ENCODE measurements around the gene GLIPR2. TPM values are rescaled to one million over a fixed set of nuclear protein-coding genes. Genes with fewer than 3 reads are reported as not detected.

Gene GLIPR2
- total RNA-seq, 1 experiment from 2014 or later: 0.75 TPM

DNA sequence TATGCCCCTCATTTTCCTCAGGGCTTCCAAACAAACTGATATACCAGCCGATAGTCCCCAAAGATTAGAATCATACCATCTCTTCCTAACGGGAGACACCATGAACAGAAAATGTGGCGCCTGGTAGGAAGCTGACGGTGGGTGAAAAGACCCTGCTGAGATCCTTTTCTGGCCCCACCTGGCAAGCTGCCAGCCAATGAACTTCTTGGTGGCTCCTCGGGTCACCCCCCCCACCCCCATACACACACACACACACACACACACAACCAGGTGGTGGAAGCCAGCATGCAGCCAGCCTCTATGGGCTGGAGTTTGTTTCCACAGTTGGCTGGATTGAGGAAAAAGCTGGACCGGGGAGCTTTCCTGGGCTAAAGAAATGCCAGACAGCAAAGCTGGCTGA, 27.8 kb downstream of the GLIPR2 start:
- Histone ChIP-seq H3K27ac (ENCODE audit: low read length) (no peak overlapping the region), H3K36me3 (ENCODE audit: insufficient read depth, low read length) (no peaks in the 10 kb centered on the region), H2AFZ (ENCODE audit: low read length) (no peak overlapping the region), H3K9me3 (ENCODE audit: low read length) (no peaks in the 10 kb centered on the region), H3K4me1 (ENCODE audit: low read length) (peaks cover 7% of the 10 kb centered on the region), H4K20me1 (ENCODE audit: insufficient read depth, low read depth, low read length) (no peaks in the 10 kb centered on the region), H3K9me2 (replicated peaks; ENCODE audit: insufficient read depth, low read length) (no peaks in the 10 kb centered on the region), H3K9ac (ENCODE audit: low read length) (no peak overlapping the region), H3K4me2 (ENCODE audit: low read depth, low read length, poor library complexity, severe bottlenecking) (no peak overlapping the region), H3K4me3 (ENCODE audit: low read length) (no peak overlapping the region), H3K27me3 (ENCODE audit: low read length) (no peaks in the 10 kb centered on the region), H3K79me2 (ENCODE audit: low read length) (no peaks in the 10 kb centered on the region)
- DNase-seq: no peak

DNA sequence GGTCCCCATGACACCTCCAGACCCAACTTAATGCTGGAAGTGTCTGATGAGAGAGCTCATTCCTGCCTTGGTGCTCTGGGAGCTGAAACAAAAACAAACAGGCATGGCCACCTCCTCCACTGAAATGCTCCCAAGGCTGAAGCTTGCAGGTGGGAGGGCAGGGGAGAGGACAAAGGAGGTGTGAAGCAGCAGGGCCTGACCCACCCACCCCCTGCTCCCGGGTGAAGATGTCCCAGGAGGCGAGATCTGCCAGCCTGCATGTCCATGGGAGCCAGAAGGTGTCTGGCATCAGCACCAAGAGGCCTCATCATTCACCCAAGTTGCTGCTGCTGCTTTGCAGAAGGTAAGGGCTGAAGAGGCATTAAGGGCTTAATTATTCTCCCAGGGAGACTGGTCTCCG, 28.5 kb downstream of the GLIPR2 start:
- H3K36me3 ChIP-seq (ENCODE audit: insufficient read depth, low read length): no peaks in the 10 kb centered on the region
- no peak overlapping the region for H3K27ac ChIP-seq (ENCODE audit: low read length)
- H3K4me2 ChIP-seq (ENCODE audit: low read depth, low read length, poor library complexity, severe bottlenecking): no peak overlapping the region
- no peak overlapping the region for H3K9ac ChIP-seq (ENCODE audit: low read length)
- DNase-seq: peak; percentile 40
- H3K4me3 ChIP-seq (ENCODE audit: low read length): no peak overlapping the region
- no peaks in the 10 kb centered on the region for H3K79me2 ChIP-seq (ENCODE audit: low read length)
- H3K9me3 ChIP-seq (ENCODE audit: low read length): no peaks in the 10 kb centered on the region
- no peaks in the 10 kb centered on the region for H3K27me3 ChIP-seq (ENCODE audit: low read length)
- H3K4me1 ChIP-seq (ENCODE audit: low read length): peaks cover 7% of the 10 kb centered on the region
- H3K9me2 ChIP-seq (replicated peaks; ENCODE audit: insufficient read depth, low read length): no peaks in the 10 kb centered on the region
- H4K20me1 ChIP-seq (ENCODE audit: insufficient read depth, low read depth, low read length): no peaks in the 10 kb centered on the region
- H2AFZ ChIP-seq (ENCODE audit: low read length): no peak overlapping the region

DNA sequence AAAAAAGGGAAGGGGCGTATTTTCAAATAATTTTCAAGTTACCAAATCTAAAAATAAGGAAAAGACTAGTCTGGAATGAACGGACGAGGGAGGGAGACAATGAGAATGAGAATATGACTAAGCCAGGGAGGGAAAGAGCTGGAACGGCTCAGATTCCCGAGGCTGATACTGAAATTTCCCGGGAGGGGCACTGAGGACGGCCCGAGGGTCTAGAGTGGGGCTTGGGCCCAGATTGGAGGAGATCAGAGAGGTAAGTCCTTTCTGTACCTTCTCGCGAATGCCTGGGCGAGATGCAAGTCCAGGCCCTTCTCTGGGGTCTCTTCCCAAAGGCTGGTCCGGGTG, 29.3 kb downstream of the GLIPR2 start:
- H4K20me1 ChIP-seq (ENCODE audit: insufficient read depth, low read depth, low read length): no peaks in the 10 kb centered on the region
- peaks cover 7% of the 10 kb centered on the region for H3K4me1 ChIP-seq (ENCODE audit: low read length)
- no peaks in the 10 kb centered on the region for H3K36me3 ChIP-seq (ENCODE audit: insufficient read depth, low read length)
- H2AFZ ChIP-seq (ENCODE audit: low read length): no peak overlapping the region
- DNase-seq: peak; percentile 35
- no peaks in the 10 kb centered on the region for H3K79me2 ChIP-seq (ENCODE audit: low read length)
- no peaks in the 10 kb centered on the region for H3K9me3 ChIP-seq (ENCODE audit: low read length)
- no peaks in the 10 kb centered on the region for H3K27me3 ChIP-seq (ENCODE audit: low read length)
- H3K9ac ChIP-seq (ENCODE audit: low read length): no peak overlapping the region
- H3K27ac ChIP-seq (ENCODE audit: low read length): no peak overlapping the region
- no peak overlapping the region for H3K4me2 ChIP-seq (ENCODE audit: low read depth, low read length, poor library complexity, severe bottlenecking)
- H3K9me2 ChIP-seq (replicated peaks; ENCODE audit: insufficient read depth, low read length): no peaks in the 10 kb centered on the region
- H3K4me3 ChIP-seq (ENCODE audit: low read length): no peak overlapping the region

DNA sequence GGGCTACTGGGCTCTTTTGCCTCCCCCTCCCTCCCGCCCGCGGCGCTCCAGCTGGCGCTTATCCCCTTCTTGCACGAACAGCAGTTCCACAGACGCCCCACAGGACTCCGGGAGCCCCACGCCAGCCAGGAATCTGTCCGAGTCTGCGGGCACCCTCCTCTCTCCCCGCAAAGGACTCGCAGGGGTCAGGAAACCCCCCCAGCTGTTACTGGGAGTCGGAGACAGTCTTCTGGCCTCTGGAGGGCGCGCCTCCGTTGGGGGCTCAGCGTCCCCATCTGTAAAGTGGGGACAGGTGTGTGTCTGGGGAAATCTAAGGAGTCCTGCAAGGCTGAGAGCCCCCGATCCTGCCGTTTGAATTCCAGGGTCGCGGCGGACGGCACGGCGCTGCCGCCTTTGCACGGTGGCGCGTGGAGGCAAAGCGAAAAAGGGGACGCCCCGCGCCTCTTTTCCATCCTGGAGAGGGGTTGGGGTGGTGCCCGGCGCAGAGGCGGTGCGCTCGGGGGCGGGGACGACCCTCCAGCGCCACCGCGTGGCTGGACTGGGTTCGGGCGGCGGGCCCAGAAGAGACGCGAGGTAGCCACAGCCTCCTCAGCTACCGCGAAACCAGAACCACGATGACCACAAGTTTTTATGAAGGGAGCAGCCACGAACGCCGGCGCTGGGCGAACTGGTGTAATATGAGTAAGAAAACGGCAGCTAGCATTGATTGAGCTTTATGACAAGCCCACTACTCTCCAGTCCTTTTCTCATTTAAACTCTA, 29.8 kb downstream of the GLIPR2 start:
- H3K27ac ChIP-seq (ENCODE audit: low read length): no peak overlapping the region
- no peak overlapping the region for H3K4me3 ChIP-seq (ENCODE audit: low read length)
- H2AFZ ChIP-seq (ENCODE audit: low read length): peak overlapping the region; percentile 75; the same call in 1 of the 2 replicates
- peak overlapping the region; percentile 42 for H3K4me2 ChIP-seq (ENCODE audit: low read depth, low read length, poor library complexity, severe bottlenecking)
- no peak overlapping the region for H3K9ac ChIP-seq (ENCODE audit: low read length)
- H3K36me3 ChIP-seq (ENCODE audit: insufficient read depth, low read length): no peaks in the 10 kb centered on the region
- H3K27me3 ChIP-seq (ENCODE audit: low read length): no peaks in the 10 kb centered on the region
- H3K79me2 ChIP-seq (ENCODE audit: low read length): no peaks in the 10 kb centered on the region
- H3K9me3 ChIP-seq (ENCODE audit: low read length): no peaks in the 10 kb centered on the region
- peak; percentile 86 for DNase-seq
- no peaks in the 10 kb centered on the region for H3K9me2 ChIP-seq (replicated peaks; ENCODE audit: insufficient read depth, low read length)
- peaks cover 7% of the 10 kb centered on the region for H3K4me1 ChIP-seq (ENCODE audit: low read length)
- no peaks in the 10 kb centered on the region for H4K20me1 ChIP-seq (ENCODE audit: insufficient read depth, low read depth, low read length)

DNA sequence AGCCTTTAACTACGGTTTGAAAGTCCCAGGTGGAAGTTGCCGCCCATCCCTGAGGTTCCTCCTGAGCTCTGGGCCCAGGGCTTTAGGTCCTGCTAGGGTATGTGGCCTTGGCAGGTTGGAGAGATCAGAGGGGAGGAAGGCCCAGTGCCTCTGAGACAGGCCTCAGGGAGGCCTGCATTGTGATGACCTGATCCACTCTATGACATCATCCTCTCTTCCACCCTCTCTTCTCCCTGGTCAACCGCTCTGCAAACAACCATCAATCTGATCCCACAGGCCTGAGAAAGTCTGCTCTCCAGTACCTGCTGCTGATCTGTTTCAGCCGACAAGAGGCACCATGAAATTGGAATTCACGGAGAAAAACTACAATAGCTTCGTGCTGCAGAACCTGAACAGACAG, 32.6 kb downstream of the GLIPR2 start, which contains the start of gene CCIN:
Gene CCIN (plus strand): TSS at position 223 of the 400 bp plus-strand sequence. CDS start 115 bp downstream, at position 338.
- Histone ChIP-seq H3K27ac (ENCODE audit: low read length) (no peak within 1 kb of the TSS), H3K4me2 (ENCODE audit: low read depth, low read length, poor library complexity, severe bottlenecking) (no peak within 1 kb of the TSS), H3K79me2 (ENCODE audit: low read length) (no peaks in the 10 kb centered on the region), H3K4me3 (ENCODE audit: low read length) (no peak within 1 kb of the TSS), H3K4me1 (ENCODE audit: low read length) (peaks cover 7% of the 10 kb centered on the region), H3K9me2 (replicated peaks; ENCODE audit: insufficient read depth, low read length) (no peaks in the 10 kb centered on the region), H2AFZ (ENCODE audit: low read length) (no peak within 1 kb of the TSS), H4K20me1 (ENCODE audit: insufficient read depth, low read depth, low read length) (no peaks in the 10 kb centered on the region), H3K9ac (ENCODE audit: low read length) (no peak within 1 kb of the TSS), H3K27me3 (ENCODE audit: low read length) (no peaks in the 10 kb centered on the region), H3K36me3 (ENCODE audit: insufficient read depth, low read length) (no peaks in the 10 kb centered on the region), H3K9me3 (ENCODE audit: low read length) (no peaks in the 10 kb centered on the region)
- DNase-seq: peak; percentile 35

DNA sequence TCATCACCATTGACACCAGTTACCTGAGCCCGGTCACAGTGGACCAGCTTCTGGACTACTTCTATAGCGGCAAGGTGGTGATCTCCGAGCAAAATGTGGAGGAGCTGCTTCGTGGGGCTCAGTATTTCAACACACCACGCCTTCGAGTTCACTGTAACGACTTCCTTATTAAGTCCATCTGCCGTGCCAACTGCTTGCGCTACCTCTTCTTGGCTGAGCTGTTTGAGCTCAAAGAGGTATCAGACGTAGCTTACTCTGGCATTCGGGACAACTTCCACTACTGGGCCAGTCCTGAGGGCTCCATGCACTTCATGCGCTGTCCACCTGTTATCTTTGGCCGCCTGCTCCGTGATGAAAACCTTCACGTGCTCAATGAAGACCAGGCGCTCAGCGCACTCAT, 33.2 kb downstream of the GLIPR2 start:
- Histone ChIP-seq H3K9me3 (ENCODE audit: low read length) (no peaks in the 10 kb centered on the region), H3K9ac (ENCODE audit: low read length) (no peak overlapping the region), H4K20me1 (ENCODE audit: insufficient read depth, low read depth, low read length) (no peaks in the 10 kb centered on the region), H2AFZ (ENCODE audit: low read length) (no peak overlapping the region), H3K9me2 (replicated peaks; ENCODE audit: insufficient read depth, low read length) (no peaks in the 10 kb centered on the region), H3K4me2 (ENCODE audit: low read depth, low read length, poor library complexity, severe bottlenecking) (no peak overlapping the region), H3K27me3 (ENCODE audit: low read length) (no peaks in the 10 kb centered on the region), H3K4me1 (ENCODE audit: low read length) (peaks cover 7% of the 10 kb centered on the region), H3K4me3 (ENCODE audit: low read length) (no peak overlapping the region), H3K79me2 (ENCODE audit: low read length) (no peaks in the 10 kb centered on the region), H3K27ac (ENCODE audit: low read length) (no peak overlapping the region), H3K36me3 (ENCODE audit: insufficient read depth, low read length) (no peaks in the 10 kb centered on the region)
- peak; percentile 38 for DNase-seq

DNA sequence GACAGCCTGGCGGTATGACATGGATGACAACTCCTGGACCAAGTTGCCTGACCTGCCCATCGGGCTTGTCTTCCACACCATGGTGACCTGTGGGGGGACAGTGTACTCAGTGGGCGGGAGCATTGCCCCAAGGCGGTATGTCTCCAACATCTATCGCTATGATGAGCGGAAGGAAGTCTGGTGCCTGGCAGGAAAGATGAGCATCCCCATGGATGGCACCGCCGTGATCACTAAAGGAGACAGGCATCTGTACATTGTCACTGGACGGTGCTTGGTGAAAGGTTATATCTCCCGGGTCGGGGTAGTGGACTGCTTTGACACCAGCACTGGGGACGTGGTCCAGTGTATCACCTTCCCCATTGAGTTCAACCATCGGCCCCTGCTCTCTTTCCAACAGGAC, 34.0 kb downstream of the GLIPR2 start:
- no peak overlapping the region for H3K9ac ChIP-seq (ENCODE audit: low read length)
- no peaks in the 10 kb centered on the region for H3K79me2 ChIP-seq (ENCODE audit: low read length)
- H3K27me3 ChIP-seq (ENCODE audit: low read length): no peaks in the 10 kb centered on the region
- peaks cover 7% of the 10 kb centered on the region for H3K4me1 ChIP-seq (ENCODE audit: low read length)
- no peak overlapping the region for H2AFZ ChIP-seq (ENCODE audit: low read length)
- no peak overlapping the region for H3K4me2 ChIP-seq (ENCODE audit: low read depth, low read length, poor library complexity, severe bottlenecking)
- H3K27ac ChIP-seq (ENCODE audit: low read length): no peak overlapping the region
- no peak for DNase-seq
- H3K9me3 ChIP-seq (ENCODE audit: low read length): no peaks in the 10 kb centered on the region
- no peaks in the 10 kb centered on the region for H3K36me3 ChIP-seq (ENCODE audit: insufficient read depth, low read length)
- H4K20me1 ChIP-seq (ENCODE audit: insufficient read depth, low read depth, low read length): no peaks in the 10 kb centered on the region
- H3K4me3 ChIP-seq (ENCODE audit: low read length): no peak overlapping the region
- no peaks in the 10 kb centered on the region for H3K9me2 ChIP-seq (replicated peaks; ENCODE audit: insufficient read depth, low read length)

DNA sequence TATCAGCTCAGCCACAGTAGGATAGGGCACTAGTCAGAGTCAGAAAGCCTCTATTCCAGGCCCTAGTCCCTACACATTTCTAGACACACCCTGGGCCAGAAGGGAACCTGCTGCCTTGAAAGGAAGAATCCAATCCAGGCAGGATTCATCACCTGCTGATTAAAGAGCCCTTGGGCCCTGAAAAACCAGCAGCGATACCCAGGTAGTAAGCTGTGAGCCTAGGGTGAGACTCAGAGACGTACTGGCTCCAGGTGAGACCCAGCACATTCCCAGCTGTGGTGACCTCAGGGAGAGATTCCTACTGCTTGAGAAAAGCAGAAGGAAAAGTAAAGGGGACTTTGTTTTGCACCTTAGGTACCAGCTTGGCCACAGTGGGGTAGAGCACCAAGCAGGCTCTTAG, 37.3 kb downstream of the GLIPR2 start:
- H3K36me3 ChIP-seq (ENCODE audit: insufficient read depth, low read length): no peaks in the 10 kb centered on the region

More for the DNA sequence above, 37.3 kb downstream of the GLIPR2 start:
- no peaks in the 10 kb centered on the region for H4K20me1 ChIP-seq (ENCODE audit: insufficient read depth, low read depth, low read length)
- no peaks in the 10 kb centered on the region for H3K9me2 ChIP-seq (replicated peaks; ENCODE audit: insufficient read depth, low read length)
- no peak overlapping the region for H3K27ac ChIP-seq (ENCODE audit: low read length)
- no peak overlapping the region for H3K4me2 ChIP-seq (ENCODE audit: low read depth, low read length, poor library complexity, severe bottlenecking)
- H3K4me1 ChIP-seq (ENCODE audit: low read length): no peaks in the 10 kb centered on the region
- no peaks in the 10 kb centered on the region for H3K9me3 ChIP-seq (ENCODE audit: low read length)
- DNase-seq: no peak
- no peak overlapping the region for H3K9ac ChIP-seq (ENCODE audit: low read length)
- H3K4me3 ChIP-seq (ENCODE audit: low read length): no peak overlapping the region
- H2AFZ ChIP-seq (ENCODE audit: low read length): no peak overlapping the region
- H3K79me2 ChIP-seq (ENCODE audit: low read length): no peaks in the 10 kb centered on the region
- no peaks in the 10 kb centered on the region for H3K27me3 ChIP-seq (ENCODE audit: low read length)
